GM18951 (cell line): ENCODE measurements around the gene NUDT14.

Experiments
- POLR2A ChIP-seq: IDR thresholded peaks from 4 replicates; pipeline ENCODE4 v1.6.1; 2011; ENCODE audit warnings: mild to moderate bottlenecking; ENCODE audit not compliant: insufficient read length, insufficient read depth; ENCODE audit errors: extremely low read depth
- in situ Hi-C: fragments of 300-500 bp; cut with MboI; formaldehyde crosslinking; loops from one replicate; pipeline ENCODE4 v1.12.0; 2022; ENCODE audit warnings: low sequenced_read_pairs, mixed read lengths, inconsistent platforms; ENCODE audit not compliant: unreplicated experiment

NUDT14 gene

DNA sequence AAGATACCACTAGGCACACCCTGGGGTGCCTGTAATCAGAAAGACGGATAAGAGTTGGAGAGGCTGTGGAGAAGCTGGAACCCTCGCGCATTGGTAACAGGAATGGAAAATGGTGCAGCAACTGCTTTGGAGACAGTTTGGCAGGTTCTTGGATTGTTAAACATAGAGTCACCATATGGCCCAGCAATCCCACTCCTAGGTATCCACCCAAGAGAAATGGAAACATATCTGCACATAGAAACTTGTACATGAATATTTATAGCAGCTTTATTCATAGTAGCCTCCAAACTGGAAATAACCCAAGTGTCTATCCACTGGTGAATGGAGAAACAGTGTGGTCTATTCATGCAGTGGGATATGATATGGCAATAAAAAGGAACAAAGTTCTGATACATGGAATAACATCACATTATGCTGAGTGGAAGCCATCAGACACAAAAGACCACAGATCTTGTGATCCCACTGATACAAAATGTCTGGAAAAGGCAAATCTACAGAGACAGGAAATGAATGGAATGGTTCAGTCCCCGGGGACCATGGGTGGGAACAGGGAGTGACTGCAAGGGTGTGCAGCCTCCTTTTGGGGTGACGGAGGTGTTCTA lies 57.9 kb downstream of the NUDT14 start:
- TF ChIP-seq POLR2A = no peak
- in situ Hi-C loops = no loop called here
